Measurements from ENCODE around the gene C11orf97.
"Not testable (repeated sequence)": the region's sequence is repeated elsewhere in the genome, so short reads cannot be mapped to it uniquely, and the experiment has no call there.

Gene C11orf97, protein sequence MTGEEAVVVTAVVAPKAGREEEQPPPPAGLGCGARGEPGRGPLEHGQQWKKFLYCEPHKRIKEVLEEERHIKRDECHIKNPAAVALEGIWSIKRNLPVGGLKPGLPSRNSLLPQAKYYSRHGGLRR

DNA sequence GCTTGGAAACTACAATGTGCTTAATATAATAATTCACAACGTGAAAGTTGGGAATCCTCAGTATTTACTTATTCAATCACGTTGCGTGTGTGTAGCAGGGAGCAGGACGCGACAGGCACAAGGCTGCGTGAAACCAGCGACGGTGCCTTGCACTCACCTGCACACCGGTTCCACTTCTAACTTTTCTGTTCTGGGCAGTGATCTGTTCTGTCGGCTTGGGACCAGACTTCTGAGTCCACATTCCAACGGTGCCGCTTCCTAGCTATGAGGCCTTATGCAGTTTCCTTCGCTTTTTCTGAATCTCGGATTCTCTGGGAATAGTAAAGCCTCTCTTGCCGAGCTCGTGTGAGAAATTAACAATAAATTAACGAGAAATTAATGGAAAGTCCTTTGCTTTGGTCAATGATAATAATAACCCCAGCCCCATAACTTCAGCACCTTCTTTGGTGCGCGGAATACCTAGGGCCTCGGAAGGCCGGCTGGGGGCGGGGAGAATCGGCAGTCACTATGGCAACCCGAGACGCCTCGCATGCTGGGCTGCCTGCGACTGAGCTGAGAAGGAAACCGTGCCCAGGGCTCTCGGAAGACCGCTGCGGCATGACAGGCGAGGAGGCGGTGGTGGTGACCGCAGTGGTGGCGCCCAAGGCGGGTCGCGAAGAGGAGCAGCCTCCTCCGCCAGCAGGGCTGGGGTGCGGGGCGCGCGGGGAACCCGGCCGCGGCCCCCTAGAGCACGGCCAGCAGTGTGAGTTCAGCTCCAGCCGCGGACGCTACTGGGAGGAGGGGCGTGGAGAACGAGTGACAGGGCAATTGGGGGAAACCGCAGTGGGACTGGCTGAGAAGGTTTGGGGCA, at the start of gene C11orf97:
TSS of gene C11orf97 (plus strand) at position 530 of the 850 bp plus-strand sequence. CDS start at position 598, 68 bp downstream.
- no peak for DNase-seq

DNA sequence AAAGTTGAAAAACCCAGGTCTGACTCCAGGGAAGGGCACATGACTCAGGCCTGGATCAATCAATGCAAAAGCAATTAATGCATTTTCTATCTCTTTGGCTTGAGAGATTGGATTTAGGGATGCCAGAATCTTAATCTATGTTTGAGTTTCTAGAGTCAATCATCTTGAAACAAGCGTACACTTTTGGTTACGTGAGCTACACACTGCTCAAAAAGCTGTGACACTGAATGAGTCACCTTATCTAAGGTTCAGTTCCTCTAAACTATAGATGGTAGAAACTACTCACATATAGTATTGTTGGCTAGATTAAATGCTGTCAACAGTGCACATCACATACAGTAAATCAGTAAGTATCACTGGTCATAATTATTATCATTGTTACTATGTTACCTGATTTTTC, 42.8 kb upstream of the C11orf97 start:
- DNase-seq, result no peak

DNA sequence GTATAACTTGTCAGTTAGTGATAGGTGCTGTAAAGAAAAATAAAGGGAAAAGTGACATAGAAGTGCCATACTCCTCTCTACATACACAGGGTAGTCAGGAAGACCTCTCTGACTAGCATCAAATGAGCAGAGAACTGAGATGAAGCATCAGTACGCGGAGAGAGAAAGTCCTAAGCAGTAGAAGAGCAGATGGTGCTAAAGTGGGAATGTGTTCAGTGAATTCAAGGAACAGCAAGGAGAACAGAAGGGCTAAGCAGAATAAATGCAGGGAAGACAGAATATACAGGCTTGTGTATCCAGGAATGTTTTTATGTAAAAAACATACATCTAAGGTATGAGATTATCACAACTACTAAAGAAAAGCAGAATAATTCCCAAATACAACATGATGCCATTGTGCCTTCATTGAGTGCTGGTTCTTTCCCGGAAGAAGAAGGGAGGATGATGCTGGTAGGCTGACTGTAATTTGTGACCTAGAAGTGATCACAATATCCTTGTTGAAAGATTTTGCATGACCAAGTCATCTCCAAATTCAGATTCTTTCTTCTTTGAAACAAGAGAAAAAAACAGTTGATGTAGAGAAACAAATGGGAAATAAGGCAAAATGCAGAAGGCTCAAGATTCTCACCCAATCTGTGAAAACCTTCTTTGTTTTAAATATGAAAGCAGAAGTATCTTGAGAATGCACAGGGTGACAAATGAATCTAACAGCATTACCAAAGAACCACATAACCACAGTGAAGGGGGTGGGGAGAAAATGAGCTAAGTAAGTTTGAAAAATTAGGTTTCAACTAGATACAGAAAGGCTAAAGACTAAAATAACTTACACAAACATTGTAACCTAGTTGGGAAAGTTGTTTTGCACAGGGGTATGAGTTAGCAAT, 39.1 kb upstream of the C11orf97 start:
- DNase-seq, result no peak

DNA sequence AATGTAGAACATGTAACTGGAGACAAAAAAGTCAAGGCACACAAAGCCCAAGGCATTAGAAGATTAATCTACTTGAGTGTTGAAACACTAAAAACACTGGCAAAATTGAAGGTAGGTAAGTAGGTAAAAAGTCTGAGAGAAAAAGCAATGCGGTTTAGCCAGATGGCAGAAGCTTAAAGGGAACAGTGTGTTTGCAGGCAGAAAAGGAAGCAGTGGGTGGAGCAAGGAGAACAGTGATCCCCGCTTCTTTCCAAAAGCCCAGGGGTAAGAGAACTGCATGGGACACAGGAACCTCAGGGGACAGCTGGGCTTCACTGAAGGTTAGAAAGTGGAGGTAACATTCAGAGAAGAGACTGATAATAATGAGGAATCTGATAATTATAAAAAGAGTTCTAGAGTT, 34.6 kb upstream of the C11orf97 start:
- DNase-seq, result no peak

DNA sequence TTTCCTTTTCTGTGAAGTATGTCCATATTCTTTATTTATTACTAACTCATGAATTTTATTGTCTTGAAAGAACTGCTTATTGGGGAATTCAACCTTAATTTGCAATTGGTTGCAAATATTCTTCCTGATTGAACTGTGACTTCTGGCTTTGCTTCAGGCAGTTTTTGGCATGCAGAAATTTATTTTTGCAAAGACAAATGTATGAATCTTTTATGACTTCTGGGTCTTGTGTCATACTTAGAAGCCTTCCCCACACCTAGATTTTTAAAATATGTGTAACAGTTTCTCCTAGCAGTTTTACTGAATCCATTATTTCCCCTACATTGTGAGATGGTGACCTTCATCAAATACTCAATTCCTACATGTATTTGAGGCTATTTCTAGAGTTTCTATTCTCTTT, 30.9 kb upstream of the C11orf97 start:
- DNase-seq, result no peak

DNA sequence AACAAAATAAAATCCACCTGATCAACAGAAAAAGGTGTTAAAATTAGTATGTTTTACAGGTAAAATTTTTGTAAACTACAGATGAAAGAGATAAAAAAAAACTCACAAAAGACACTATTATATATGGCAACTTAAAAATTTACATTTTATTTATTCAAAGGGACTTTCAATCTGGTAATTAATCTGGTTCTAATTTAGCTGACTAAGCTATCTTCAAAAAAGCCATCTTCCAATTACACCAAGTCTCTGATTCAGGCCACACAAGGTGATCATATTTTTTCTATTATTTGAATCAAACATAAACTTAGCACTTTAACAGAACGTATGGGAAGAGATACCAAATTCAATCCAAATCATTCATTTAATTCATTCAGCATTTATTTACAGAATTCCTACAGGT, 26.2 kb upstream of the C11orf97 start:
- DNase-seq, result no peak

DNA sequence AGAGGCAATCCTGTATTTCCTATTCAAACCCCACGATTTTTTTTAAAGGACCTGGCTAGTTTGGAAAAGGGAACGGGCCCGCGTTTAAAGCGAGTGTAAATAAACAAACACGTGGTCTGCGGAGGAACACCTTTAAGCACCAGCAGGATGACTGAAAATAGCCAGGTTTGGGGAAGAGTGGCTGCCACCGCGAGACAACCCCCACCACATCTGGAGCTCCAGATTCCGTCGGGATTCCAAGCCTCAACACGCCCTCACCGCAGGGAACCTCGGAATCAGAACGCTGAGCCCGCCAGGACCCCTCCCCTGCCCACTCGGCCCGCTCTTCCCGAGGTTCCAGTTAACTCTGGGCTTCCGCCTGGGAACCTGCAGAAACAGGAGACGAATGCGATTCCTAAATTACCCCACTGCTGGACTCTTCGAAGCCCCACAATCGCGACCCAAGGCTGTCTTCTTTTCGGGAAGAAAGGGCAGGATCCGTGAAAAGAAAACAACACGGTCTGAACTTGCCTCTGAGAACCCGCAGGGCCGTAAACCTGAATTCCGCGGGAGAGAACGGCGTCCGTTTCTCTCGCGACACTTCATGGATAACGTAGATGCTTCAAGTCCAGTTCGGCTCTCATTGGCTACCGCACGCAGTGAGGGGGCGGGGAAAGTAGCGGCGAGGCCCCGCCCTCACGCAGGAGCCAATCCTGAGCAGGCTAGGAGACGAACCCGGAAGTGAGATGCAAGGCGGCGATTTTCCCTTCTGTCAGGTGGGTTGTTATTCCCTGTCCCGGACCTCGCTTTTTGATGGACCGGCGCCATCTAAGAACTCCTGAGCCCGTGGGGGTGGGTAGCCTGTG, 18.8 kb upstream of the C11orf97 start, which contains the start of the genes ANKRD49 and MRE11:
TSS of gene ANKRD49 (plus strand) at position 704 of the 845 bp plus-strand sequence. CDS start 2,710 bp downstream, outside the sequence.
TSS of gene MRE11 (minus strand) at position 564 of the 845 bp plus-strand sequence. CDS start 1,043 bp downstream, outside the sequence.
- DNase-seq, result peak; percentile 95

DNA sequence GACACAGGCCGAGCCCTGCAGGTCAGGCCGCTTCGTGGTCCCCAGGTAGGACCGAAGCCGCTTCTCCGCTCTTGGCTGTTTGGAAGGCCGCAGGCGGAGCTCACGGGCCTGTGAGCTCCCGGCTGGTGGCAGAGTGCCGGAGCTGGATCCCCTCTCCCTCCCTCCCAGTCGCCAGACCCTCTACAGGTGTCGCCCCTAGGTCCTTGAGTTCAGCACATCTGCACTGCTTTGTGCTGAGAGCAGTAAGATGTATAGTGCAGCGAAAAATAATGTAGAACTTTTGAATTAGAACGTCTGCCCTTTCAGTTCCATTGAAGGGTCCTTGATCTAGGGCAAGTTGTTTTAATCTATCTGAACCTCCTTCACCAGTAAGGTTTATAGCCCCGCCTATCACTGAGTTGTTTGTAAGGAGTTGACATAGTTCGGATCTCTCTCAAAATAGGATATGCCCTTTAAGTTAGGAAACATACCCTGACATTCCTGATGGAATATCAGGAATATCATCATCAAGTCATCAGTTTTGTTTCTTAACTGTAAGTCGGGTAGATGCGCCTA, 18.1 kb upstream of the C11orf97 start:
- no peak for DNase-seq

DNA sequence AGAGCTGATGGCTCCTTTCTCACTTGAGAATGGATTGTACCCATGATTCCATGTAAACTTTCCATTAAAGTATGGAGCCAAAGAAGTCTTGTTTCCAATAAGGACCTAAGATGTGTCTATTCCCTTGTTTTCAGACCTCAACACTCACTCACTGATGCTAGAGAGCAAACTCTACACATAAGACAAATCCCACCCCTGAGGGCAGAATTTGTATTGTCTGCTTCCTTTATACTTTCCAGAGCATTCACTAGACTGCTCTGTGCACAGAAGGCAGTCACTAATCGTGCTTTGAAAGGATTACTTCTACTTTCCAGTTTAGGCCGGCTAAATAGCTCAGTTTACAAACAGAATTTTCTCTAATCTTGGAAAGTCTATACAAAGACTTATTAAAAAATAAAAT, 12.1 kb upstream of the C11orf97 start:
- no peak for DNase-seq

DNA sequence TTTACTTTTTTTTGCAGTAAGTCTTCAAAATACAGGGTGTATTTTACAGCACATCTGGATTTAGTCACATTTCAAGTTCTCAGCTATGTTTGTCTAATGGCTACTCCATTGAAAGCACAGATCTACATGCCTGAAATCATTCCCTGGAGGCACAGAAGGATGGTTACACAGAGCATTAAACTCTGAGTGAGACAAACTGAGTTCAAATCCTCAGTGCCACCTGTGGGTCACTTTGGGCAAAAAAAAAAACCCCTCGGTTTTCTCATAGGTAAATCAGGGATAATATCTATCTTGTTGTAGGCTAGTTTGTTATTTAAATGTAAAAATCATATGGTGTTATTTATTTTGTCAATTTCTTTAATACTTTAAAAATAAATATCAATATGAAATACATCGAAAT, 10.7 kb upstream of the C11orf97 start:
- DNase-seq, result no peak

DNA sequence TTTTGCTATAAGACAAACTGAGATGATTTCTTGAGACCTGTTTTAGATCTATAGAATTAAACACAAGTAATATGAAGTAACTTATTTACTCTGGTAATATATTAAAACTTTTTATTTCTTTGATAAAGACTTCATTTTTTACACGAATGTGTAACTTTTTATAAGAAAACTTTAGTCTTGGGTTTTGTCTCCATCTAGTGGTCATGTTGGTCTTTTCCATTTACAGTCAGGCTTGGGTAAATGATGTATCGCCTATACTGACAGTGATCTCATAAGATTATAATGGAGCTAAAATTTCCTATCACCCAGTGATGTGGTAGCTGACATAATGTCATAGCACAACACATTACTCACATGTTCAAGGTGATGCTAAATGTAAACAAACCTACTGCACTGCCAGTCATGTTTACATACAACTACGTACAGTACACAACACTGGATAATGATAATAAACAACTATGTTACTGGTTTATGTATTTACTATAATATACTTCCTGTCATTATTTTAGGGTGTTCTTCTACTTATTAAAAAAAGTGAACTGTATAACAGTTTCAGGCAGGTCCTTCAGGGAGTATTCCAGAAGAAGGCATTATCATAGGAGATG, 7.5 kb upstream of the C11orf97 start:
- DNase-seq, result no peak

DNA sequence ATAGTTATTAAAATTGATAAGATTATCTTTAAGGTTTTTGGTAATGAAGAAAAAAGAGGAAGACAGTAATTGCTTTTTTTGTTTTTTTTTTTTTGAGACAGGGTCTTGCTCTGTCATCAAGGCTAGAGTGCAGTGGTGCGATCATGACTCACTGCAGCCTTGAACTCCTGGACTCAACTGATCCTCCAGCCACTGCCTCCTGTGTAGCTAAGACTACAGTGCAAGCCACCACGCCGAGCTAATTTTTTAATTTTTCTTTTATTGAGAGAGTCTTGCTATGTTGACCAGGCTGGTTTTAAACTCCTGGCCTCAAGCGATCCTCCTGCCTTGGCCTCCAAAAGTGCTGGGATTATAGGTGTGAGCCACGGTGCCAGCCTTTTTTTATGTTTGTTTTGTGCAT, 5.7 kb upstream of the C11orf97 start:
- not testable (repeated sequence) for DNase-seq

DNA sequence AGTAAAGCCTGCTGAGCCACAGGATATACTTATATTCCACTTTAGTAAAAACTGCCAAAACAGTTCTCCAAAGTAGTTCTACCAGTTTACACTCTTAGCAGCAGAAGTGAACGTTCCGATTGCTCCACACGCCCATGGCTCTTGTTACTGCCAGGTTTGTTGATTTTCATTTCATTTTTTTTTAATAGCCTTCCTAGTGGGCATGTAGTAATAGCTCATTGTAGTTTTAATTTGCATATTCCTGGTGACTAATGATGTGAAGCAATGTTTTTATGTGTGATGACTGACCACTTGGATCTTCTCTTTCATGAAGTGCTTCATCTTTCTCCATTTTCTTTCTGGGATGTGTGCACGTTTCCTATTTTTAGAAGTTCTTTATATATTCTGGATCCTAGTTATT, 4.8 kb upstream of the C11orf97 start:
- DNase-seq, result no peak

DNA sequence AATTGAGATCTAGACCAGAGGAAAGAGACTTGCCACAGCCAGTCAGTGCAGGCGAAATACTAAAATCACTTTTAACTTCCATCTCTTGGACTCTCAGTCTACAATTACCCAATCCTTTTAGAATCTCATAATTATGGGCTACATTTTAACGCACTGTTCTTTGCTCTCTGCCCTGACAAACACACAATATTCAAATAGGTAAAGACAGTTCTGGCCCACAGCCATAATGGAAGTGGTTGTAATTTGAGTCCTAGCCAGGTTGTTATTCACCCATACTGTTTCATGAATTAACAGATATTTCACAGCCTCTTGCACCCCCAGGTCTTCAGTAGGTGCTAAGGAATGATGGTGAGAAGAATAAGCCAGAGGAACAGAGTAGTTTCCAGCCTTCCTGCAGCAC, 830 bp downstream of the C11orf97 start:
- no peak for DNase-seq

DNA sequence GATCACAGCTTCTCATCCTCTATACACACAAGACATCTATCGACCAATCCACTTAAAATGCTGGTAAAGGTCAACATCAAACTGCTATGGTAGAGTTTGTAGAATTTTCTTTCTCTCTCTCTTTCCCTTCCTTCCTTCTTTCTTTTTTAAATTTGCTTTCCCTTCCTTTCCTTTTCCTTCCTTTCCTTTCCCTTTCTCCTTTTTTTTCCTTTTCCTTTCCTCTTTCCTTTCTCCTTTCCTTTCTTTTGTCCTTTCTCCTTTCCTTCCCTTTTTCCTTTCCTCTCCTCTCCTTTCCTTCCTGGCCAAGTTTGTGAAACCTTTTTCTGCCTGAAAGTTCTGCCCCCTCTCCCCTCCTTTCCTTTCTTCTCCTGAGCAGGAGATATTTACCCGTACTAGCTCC, 3.1 kb downstream of the C11orf97 start:
- DNase-seq, result no peak

DNA sequence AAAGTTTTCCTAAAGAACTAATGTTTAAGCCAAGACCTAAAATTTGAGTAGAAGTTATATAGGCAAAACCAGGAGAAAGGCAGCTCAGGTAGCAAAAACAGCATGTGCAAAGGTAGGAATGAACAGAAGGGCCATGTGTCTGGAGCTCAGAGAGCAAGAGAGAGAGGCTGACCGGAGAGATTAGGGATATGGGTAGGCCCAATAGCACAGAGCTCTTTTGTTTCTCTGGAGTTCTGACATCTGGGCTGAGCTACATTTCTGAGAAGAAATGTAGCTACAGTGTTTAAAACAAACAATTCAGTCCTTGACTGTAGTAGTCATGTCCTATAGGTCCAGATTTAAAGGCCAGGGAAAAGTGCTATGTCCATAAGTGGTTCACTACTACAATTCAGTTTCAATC, 4.5 kb downstream of the C11orf97 start:
- no peak for DNase-seq

DNA sequence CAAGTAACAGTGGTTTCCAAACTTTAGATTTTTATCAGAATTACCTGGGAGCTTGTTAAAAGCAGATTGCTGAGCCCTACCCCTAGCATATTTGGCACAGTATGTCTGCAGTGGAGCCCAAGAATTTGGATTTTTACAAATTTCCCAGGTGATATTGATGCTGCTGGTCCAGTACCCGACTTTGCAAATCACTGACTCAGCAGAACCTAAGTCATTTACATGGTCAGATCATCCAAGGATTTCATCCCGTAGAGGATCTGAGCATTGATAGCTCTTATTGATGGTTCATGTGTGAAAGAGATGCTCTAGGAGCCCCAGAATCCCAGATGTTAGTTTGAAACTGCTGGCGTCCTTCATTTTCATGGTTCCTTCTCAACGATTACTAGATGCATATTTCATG, 6.0 kb downstream of the C11orf97 start:
- no peak for DNase-seq

DNA sequence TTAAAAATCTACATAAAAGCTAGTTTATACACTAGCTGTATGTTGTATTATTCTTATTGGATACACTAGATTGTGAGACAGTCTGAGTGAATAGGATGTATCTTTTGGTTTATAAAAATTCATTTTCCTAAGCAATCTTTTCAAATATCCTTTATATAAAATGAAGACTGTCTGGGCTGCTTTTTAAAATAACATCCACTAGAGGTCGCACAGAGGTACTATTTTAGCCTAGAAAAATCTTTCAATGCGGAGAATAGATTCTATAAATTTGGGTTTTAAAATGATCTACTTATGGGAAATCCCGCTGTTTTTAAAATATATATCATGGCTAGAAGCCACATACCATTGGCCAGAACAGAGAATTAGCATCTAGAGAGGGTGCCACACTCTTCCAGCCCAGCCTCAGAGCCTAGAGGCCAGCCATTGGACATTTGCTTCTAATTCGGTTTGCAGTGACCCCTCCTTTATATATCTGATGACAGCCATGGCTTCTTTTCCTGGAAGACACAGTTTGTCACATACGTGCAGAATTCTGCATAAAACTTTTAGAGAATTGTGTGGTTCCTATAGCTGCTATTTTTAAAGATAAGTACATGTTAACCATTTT, 7.3 kb downstream of the C11orf97 start:
- no peak for DNase-seq

DNA sequence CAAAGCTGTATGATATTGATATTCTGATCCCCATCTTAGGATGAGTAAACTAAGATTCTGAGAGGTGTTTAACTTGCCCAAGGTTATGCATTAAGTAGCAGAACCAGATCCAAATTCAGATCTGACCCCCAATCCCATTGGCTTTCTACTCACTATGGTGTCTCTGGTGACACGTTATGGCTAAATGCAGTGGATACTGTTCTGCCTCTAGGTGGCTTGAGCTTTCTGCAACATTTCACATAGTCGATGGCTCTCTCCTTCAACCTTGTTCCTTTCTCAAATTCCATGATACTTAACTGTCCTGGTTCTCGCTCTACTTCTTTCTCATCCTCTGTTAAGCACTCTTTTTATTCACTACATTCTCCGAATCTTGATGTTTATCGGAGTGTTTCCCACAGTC, 9.4 kb downstream of the C11orf97 start:
- no peak for DNase-seq

DNA sequence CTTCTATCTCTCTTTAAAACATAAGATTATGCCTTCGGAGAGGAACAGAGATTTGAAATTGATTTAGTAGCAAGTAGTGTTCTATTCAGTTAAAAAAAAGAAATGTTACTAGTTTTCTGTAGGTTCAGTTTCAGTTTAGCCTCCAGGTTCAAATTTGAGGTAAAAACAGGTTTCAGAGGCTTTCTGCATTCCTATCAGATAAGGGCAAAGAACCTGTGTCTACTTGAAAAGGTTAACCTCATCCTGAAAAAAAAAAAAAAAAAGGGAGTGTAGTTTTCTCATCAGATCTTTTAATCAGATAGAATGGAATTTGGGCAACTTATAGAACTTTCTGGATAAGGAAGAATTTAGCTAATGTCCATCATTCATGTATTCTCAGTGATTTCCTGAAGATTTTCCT, 12.1 kb downstream of the C11orf97 start:
- no peak for DNase-seq
